ENCODE results near the gene GJC3. TPM values are rescaled to one million over a fixed set of nuclear protein-coding genes. Genes with fewer than 3 reads are reported as not detected.

The GJC3 gene
- total RNA-seq, 1 experiment from 2014 or later, result not detected

GRCh38 chr7:99899830-99900519, 29.4 kb downstream of the GJC3 start:
- H3K36me3 ChIP-seq (ENCODE audit: insufficient read depth, low read length, poor library complexity, severe bottlenecking), result peaks cover 40% of the 10 kb centered on the region
- intact Hi-C loops (cut with micrococcal nuclease; ENCODE audit: unreplicated experiment), result no loop called here
- no TSS peak for BruUV-seq (replicated peaks)
- POLR2A ChIA-PET (ENCODE audit: low non-redundant PET), result no interaction called here
- TF ChIP-seq EZH2 (IDR thresholded peaks at IDR 0.05; ENCODE audit: borderline replicate concordance, low read depth, low read length, poor library complexity, severe bottlenecking), result no peak
- TF ChIP-seq CTCF (conservative IDR thresholded peaks at IDR 0.05; ENCODE audit: low read depth, low read length), result no peak
- no peak for DNase-seq (ENCODE audit: low spot score)
- no peak overlapping the region for H3K4me3 ChIP-seq (ENCODE audit: low read depth, low read length, poor library complexity, severe bottlenecking)
- H3K27me3 ChIP-seq (replicated peaks; ENCODE audit: insufficient read depth, low read depth, low read length, poor library complexity), result no peaks in the 10 kb centered on the region
- no peaks in the 10 kb centered on the region for H3K4me1 ChIP-seq (ENCODE audit: insufficient read depth, low read length, poor library complexity, severe bottlenecking)
- CTCF ChIA-PET, result no interaction called here
- no peak overlapping the region for H3K27ac ChIP-seq (ENCODE audit: low read depth, low read length, poor library complexity, severe bottlenecking)
- no peaks in the 10 kb centered on the region for H3K9me3 ChIP-seq (ENCODE audit: low read depth, low read length, poor library complexity, severe bottlenecking)

- H3K9me3 ChIP-seq (ENCODE audit: low read depth, low read length, poor library complexity, severe bottlenecking), result no peaks in the 10 kb centered on the region
- H3K4me3 ChIP-seq (ENCODE audit: low read depth, low read length, poor library complexity, severe bottlenecking), result no peak overlapping the region
- intact Hi-C loops (cut with micrococcal nuclease; ENCODE audit: unreplicated experiment), result no loop called here
- peaks cover 33% of the 10 kb centered on the region for H3K36me3 ChIP-seq (ENCODE audit: insufficient read depth, low read length, poor library complexity, severe bottlenecking)
- no peaks in the 10 kb centered on the region for H3K27me3 ChIP-seq (replicated peaks; ENCODE audit: insufficient read depth, low read depth, low read length, poor library complexity)
- no peak overlapping the region for H3K27ac ChIP-seq (ENCODE audit: low read depth, low read length, poor library complexity, severe bottlenecking)
- TF ChIP-seq EZH2 (IDR thresholded peaks at IDR 0.05; ENCODE audit: borderline replicate concordance, low read depth, low read length, poor library complexity, severe bottlenecking) (no peak), CTCF (conservative IDR thresholded peaks at IDR 0.05; ENCODE audit: low read depth, low read length) (no peak)
- H3K4me1 ChIP-seq (ENCODE audit: insufficient read depth, low read length, poor library complexity, severe bottlenecking), result no peaks in the 10 kb centered on the region
- no peak for DNase-seq (ENCODE audit: low spot score)
- BruUV-seq (replicated peaks), result no TSS peak
- ChIA-PET POLR2A (ENCODE audit: low non-redundant PET) (no interaction called here), CTCF (no interaction called here)
Observed at GRCh38 chr7:99898836-99899235, 30.6 kb downstream of the GJC3 start.

GRCh38 chr7:99898023-99898357, 31.4 kb downstream of the GJC3 start:
- peaks cover 25% of the 10 kb centered on the region for H3K36me3 ChIP-seq (ENCODE audit: insufficient read depth, low read length, poor library complexity, severe bottlenecking)
- no peak for TF ChIP-seq EZH2 (IDR thresholded peaks at IDR 0.05; ENCODE audit: borderline replicate concordance, low read depth, low read length, poor library complexity, severe bottlenecking)
- TF ChIP-seq CTCF (conservative IDR thresholded peaks at IDR 0.05; ENCODE audit: low read depth, low read length), result no peak
- no peaks in the 10 kb centered on the region for H3K9me3 ChIP-seq (ENCODE audit: low read depth, low read length, poor library complexity, severe bottlenecking)
- no peak overlapping the region for H3K27ac ChIP-seq (ENCODE audit: low read depth, low read length, poor library complexity, severe bottlenecking)
- no peaks in the 10 kb centered on the region for H3K4me1 ChIP-seq (ENCODE audit: insufficient read depth, low read length, poor library complexity, severe bottlenecking)
- CTCF ChIA-PET, result no interaction called here
- intact Hi-C loops (cut with micrococcal nuclease; ENCODE audit: unreplicated experiment), result no loop called here
- POLR2A ChIA-PET (ENCODE audit: low non-redundant PET), result no interaction called here
- BruUV-seq (replicated peaks), result no TSS peak
- DNase-seq (ENCODE audit: low spot score), result no peak
- H3K4me3 ChIP-seq (ENCODE audit: low read depth, low read length, poor library complexity, severe bottlenecking), result no peak overlapping the region
- H3K27me3 ChIP-seq (replicated peaks; ENCODE audit: insufficient read depth, low read depth, low read length, poor library complexity), result no peaks in the 10 kb centered on the region
